ENCODE data around the gene TJAP1.

- TF ChIP-seq CTCF (IDR thresholded peaks at IDR 0.05; ENCODE audit: low read length) (no peak), EZH2 (IDR thresholded peaks at IDR 0.05; ENCODE audit: borderline replicate concordance, low read length) (no peak)
These were observed 48.5 kb upstream of the TJAP1 start for GRCh38 chr6:43428874-43429273.

Data from OCI-LY1 (cell line).